AG09309 (cell line): Measurements from ENCODE around the gene SLC43A1.

Source experiments
- DNase-seq: peaks from one replicate; pipeline ENCODE4 v3.0.0-alpha.2; 2010; ENCODE audit warnings: low read depth
- H3K4me3 ChIP-seq: 2 replicates; pipeline ENCODE4 v1.5.1; 2011; ENCODE audit warnings: mild to moderate bottlenecking, low read depth, low read length, moderate library complexity; ENCODE audit not compliant: control insufficient read depth
- TF ChIP-seq, protein P1 (sequence below): IDR thresholded peaks from 2 replicates; pipeline ENCODE4 v1.5.1; 2011; ENCODE audit warnings: mild to moderate bottlenecking, low read depth, low read length, inconsistent platforms; ENCODE audit not compliant: insufficient read depth, control insufficient read depth; ENCODE audit errors: missing control alignments

Gene SLC43A1

DNA sequence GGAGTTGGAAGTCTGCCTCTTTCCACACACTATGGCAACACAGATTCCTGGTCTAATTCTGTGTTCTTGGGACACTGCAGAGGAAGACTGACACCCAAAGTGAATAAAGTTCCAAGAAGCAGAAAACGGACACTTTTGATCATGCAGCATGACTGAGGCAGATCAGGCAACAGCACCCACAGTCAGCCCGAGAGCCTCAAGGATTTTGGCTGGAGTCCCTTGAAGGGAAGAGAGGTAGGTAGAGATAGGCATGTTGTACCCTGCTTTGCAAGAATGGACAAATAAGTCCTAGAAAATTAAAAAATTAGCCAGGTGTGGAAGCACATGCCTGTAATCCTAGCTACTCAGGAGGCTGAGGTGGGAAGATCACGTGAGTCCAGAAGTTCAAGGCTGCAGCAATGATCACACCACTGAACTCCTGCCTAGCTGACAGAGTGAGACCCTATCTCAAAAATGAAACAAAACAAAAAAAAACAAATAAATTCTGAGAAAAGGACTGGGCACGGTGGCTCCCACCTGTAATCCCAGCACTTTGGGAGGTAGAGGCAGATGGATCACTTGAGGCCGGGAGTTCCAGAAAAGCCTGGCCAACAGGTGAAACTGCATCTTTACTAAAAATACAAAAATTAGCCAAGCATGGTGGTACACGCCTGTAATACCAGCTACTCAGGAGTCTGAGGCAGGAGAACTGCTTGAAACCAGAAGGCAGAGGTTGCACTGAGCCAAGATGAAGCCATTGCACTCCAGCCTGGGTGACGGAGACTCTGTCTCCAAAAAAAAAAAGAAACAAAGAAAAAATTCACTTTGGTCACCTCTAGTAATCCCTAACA lies 6.9 kb downstream of the SLC43A1 start:
- no peak for DNase-seq
- no peak overlapping the region for H3K4me3 ChIP-seq
- TF ChIP-seq, protein P1, sequence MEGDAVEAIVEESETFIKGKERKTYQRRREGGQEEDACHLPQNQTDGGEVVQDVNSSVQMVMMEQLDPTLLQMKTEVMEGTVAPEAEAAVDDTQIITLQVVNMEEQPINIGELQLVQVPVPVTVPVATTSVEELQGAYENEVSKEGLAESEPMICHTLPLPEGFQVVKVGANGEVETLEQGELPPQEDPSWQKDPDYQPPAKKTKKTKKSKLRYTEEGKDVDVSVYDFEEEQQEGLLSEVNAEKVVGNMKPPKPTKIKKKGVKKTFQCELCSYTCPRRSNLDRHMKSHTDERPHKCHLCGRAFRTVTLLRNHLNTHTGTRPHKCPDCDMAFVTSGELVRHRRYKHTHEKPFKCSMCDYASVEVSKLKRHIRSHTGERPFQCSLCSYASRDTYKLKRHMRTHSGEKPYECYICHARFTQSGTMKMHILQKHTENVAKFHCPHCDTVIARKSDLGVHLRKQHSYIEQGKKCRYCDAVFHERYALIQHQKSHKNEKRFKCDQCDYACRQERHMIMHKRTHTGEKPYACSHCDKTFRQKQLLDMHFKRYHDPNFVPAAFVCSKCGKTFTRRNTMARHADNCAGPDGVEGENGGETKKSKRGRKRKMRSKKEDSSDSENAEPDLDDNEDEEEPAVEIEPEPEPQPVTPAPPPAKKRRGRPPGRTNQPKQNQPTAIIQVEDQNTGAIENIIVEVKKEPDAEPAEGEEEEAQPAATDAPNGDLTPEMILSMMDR: no peak

DNA sequence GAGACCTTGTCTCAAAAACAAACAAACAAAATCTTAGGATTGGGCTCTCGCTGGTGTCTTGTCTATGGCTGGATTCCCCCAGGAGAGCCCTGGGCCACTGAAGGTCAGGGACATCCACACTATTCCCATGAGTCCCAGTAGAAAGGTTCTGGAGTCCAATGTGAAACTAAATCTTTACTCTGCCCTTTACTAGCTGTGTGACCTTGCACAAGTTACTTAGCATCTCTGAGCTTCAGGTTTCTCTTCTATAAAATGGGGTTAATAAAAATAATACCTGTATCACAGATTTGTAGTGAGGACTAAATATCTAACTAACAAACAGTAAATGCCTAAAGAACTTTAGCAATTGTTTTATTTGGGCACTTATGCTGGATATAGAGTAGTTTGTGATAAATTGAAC lies 9.0 kb downstream of the SLC43A1 start:
- TF ChIP-seq, protein P1: no peak
- DNase-seq: no peak
- H3K4me3 ChIP-seq: no peak overlapping the region

GRCh38 chr11:57504511-57504910 lies 11.0 kb downstream of the SLC43A1 start:
- no peak for DNase-seq
- H3K4me3 ChIP-seq: no peak overlapping the region
- TF ChIP-seq, protein P1: no peak

GRCh38 chr11:57502870-57503269 lies 12.6 kb downstream of the SLC43A1 start:
- TF ChIP-seq, protein P1: no peak
- no peak overlapping the region for H3K4me3 ChIP-seq
- DNase-seq: no peak

- no peak for DNase-seq
- TF ChIP-seq, protein P1: no peak
- no peak overlapping the region for H3K4me3 ChIP-seq
Observed at GRCh38 chr11:57502376-57502775, 13.1 kb downstream of the SLC43A1 start.

DNA sequence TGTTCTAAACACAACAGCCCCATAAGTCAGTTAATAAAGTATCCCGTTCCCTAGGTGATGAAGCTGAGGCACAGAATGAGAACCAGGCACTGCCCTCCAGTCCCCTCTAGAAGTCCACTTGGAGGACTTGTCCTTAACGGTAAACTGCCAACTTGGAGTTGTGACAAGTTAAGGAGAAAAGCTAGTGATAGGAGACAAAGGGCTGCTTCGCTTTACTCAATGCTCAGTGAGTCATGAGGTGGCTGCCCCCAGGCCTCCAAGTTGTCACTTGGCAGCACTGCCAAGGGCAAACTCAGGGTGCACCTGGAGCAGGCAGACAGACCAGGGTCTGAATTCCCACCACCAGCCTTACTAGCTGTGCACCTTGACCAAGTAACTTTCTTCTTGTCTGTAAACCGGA lies 13.5 kb downstream of the SLC43A1 start:
- DNase-seq: no peak
- H3K4me3 ChIP-seq: no peak overlapping the region
- TF ChIP-seq, protein P1: no peak
